ENCODE measurements around the gene ANKRD29.

The ANKRD29 gene

DNA sequence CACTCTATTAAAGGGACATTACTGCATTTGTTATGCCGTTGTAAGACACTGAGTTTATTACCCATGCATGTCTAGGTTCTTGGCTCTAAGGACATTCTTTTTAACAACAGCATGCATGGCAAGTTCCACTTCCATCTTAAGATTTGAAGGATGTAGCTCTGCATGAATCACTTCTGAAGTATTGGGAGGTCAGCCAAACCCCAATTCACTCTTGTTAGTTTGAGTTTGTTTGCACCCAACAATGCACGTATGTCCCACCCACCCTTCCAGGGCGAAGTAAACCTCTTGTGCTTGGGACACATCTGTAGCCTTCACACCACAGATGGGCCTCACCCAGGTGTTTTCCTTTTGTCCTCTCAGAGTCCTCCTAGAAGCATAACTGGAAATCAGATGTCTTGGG, 21.0 kb upstream of the ANKRD29 start:
- DNase-seq = no peak

DNA sequence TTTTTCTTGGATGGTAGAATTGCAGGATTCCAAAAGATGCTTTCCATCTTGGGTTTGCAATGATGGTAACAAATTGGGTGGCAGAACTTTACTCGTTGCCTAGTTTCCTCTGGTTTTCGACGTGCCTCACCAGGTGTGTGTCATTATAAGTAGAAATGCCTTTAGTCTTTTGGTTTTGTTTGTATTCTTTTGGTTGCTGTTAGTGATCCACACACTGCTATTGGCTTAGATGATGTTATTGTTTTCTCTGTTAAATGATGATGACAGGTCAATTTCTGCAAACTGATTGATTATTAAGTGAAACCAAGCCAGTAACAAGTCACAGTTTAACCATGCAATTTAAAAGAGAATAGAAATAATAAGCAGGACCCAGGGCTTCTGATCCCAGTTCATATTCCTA, 20.4 kb upstream of the ANKRD29 start:
- DNase-seq = no peak

DNA sequence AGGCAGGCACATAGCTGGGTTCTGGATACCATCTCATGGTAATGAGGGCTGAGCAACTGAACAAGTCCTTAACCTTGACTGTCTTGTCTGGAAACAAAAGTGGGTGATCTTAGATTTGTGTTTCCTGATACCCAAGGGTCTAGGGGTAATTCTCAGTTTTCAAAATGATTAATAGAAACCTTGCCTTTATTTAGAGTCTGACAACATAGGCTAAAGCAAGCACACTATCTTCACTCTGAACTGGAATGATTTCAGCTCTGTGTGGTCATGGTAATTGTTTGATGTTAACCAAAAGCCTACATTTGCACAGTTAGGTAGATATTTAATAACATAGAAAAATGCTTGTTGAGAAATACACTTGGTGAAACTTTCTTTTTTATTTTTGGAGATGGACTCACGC, 19.8 kb upstream of the ANKRD29 start:
- no peak for DNase-seq

DNA sequence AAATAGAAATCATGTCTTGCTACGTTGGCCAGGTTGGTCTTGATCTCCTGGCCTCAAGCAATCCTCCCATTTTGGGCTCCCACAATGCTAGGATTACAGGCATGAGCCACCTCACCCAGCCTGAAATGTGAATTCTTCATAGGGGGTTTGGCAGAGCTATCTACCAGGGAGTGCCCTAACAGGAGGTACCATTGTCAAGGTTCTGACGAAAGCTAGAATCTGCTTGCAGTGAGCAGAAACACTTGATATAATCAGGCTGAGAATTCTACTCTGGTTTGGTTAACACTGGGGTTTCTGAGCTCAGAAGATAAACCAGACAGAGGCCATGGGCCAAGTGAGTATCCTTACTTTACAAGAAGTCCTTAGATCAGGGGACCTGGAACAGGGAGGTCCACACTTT, 19.3 kb upstream of the ANKRD29 start:
- DNase-seq = no peak

- no peak for DNase-seq
Measured at GRCh38 chr18:23675896-23676295, 13.2 kb upstream of the ANKRD29 start.

DNA sequence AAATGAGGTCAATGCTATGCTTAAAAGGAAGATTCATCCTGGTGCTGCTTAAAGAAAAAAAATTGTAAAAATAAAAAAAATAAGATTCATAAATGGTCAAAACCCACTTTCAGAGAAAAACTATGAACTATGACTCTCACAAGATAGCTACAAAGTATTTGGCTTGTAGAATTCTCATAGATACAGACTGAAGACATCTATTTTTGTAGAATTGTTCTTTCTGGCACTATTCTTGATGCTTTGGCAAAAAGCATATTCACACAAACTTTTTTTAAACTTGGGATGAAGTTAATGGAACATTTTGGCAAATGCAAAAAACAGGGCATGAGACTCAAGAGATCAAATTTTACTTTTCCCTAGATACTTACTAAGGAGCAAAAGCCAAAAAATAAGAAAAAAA, 12.5 kb upstream of the ANKRD29 start:
- no peak for DNase-seq

- DNase-seq = no peak
Measured at GRCh38 chr18:23673725-23674124, 11.0 kb upstream of the ANKRD29 start.

- DNase-seq = no peak
Measured at GRCh38 chr18:23671564-23671963, 8.9 kb upstream of the ANKRD29 start.

DNA sequence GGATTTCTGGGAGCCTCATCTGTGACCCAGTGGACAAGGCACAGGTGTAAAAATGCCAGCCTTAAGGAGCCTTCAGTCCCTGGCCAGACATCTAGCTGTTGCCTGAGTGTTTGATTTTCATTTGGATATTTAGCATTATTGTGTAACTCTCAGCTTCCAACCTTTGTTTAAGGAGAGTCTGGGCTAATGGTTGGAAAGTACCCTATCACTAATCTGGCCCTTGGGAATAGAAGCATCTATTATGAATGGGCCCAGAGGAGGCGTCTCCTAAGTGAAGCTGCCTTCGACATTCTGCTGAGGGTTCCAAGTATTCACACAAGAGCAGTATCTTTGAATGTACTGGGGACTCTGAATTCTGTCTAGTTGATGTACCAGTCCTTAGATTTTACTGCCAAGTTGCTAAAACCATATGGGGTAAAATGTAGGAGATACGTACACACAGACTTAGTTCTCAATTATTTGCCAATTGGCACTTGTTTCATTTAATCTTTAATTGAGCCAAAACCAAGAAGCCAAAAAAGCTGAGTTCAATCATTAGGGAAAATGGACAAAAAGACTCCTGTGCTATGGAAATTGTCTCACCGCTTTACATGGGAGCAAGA, 7.2 kb upstream of the ANKRD29 start:
- DNase-seq = no peak

DNA sequence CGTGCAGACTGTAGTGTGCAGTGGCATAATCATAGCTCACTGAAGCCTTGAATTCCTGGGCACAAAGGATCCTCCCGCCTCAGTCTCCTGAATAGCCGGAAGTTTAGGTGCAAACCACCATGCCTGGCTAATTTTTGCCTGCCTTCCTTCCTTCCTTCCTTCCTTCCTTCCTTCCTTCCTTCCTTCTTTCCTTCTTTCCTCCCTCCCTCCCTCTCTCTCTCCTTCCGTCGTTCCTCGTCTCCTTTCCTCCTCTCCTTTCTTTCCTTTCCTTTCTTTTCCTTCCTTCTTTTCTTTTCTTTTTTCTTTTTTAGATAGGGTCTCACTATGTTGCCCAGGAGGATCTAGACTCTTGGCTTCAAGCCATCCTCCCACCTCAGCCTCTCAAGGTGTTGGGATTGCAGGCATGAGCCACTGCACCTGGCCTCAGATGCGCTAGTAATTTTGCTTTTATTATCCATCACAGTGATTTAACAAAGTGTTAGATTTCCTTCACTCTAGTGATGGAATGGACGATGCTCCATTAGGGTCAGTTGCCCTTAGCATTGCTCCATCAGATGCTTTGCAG, 6.6 kb upstream of the ANKRD29 start:
- no peak for DNase-seq

DNA sequence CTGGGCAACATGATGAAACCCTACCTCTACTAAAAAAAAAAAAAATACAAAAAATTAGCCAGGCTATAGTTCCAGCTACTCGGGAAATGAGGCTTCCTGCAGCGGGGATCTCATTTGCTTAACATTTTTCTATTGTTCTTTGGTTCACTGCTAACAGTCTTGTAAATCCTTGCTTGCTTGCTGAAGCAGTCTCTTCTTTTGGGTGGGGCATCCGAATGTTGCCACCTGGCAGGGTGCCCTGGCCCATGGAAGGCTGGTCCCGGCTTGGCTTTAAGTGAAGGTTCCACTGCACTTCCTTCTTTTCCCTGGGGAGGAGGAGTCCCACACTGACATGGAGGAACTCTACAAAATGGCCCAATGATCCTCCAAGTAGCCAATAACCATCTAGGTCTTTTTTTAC, 6.0 kb upstream of the ANKRD29 start:
- no peak for DNase-seq

DNA sequence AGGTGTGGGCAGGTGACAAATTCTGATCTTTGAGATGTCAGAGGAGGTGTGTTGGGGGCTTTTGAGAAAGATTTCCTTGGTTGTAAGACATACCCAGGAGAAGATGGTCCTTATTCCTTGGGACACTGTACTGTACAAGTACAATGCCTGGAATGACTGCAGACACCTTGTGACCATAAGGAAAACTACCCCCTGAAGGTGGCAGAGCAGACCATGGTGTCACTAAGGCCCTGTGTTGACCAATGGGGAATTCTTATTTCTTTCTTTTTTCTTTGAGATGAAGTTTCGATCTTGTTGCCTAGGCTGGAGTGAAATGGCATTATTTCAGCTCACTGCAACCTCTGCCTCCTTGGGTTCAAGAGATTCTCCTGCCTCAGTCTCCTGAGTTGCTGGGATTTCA, 4.4 kb upstream of the ANKRD29 start:
- DNase-seq = no peak

DNA sequence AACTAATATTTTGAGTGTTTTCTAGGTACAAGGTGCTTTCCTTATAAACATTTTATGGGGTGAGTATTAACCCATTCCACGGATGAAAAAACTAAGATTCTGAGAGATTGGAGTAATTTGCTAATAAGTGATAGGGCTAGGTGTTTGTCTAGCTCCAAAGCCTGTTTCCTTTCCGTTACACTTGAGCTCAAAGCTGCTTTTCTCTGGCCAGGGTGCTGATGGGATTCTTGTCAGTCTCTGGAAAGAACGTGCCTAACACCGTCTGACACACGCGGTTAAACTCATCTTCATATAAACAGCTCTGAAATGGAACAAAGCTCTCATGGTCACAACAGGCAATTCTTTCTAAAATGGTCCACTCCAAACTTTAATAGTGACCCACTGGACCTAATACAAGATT, 2.0 kb upstream of the ANKRD29 start:
- no peak for DNase-seq

DNA sequence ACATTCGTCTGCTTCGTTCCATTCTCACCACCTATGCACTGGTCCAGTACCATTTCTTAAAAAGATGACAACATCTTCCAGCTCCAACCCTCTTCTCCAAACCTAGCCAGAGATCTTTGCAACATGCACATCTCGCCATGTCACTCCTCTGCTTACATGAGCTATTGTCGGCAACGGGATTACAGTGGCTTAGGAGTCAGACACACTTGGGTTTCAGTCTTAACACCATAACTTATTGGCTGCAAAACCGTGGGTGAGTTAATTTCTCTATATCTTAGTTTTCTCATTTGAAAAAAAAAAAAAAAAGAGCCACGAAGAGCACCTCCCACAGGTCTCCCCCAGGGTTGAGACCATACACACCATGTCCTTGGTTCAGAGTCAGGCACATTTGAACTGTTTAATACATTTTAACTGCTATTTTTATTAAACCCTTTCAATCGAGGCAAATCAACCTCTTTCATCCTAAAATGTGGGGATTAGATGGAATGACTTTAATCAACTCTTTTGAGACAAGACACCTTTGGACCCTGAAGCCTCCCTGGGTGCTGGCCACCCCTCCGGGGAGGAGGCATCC, 889 bp downstream of the ANKRD29 start:
- no peak for DNase-seq

- DNase-seq = no peak
Measured at GRCh38 chr18:23658285-23658684, 4.4 kb downstream of the ANKRD29 start.

DNA sequence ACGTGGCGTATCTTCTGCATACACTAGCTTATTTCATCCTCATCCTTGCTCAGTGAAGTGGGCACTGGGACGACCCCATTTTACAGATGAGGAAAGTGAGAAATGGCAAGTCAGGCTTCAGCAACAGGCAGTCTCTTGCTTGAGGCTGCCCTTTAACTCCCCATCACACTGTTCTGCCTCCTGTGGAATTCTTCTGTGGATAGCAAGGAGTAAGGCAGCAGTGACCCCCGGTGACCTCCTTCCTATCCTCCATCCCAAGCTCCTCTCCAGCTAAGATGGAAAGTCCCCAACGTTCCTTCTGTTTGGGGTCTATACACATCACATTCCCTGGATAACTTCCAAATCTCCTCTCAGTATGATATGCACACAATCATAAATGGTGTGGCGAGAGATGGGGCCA, 10.5 kb downstream of the ANKRD29 start:
- DNase-seq = no peak

DNA sequence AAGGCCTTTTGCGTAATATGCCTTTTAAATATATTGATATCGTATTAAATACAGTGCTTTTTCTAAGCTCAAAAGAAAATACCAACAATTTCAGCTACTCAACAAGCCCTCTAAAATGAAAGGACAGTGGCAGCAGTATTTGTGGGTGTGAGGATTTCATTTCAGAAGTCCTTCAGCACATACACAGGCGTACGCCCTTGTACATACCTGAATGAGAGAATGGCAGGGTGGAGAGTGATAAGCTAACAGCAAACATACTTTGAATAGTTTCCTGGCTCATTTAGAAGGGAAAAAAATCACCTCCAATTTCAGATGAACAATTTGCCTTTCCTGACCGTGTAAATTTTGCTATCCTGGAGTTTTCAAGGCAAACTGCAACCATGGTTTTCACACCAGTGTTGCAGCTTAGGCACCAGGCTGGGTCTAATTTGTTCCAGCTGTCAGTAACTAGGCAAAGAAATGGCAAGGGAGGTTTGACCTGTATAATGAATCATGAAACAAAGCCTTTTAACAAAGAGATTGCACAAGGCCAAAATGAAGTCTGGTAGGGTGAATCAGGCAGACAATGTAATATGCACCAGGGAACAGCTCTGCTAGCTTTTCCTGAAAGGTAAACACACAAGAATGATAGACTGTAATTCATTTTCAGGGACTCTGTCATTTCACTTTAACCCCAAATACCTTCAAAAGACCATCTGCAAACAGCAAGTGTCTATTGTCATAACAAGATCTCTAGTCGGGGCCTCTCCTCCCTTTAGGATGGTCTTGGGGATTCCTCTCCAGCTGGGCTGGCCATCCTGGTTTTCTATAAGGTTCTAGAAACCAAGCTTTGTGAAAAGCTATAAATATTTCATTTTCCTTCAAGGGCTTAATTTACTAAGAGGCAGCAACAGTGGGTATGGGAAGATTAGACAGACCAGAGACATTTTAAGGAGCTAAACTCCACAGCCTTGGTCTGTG, 11.5 kb downstream of the ANKRD29 start:
- no peak for DNase-seq

- no peak for DNase-seq
Measured at GRCh38 chr18:23648940-23649607, 13.6 kb downstream of the ANKRD29 start.

DNA sequence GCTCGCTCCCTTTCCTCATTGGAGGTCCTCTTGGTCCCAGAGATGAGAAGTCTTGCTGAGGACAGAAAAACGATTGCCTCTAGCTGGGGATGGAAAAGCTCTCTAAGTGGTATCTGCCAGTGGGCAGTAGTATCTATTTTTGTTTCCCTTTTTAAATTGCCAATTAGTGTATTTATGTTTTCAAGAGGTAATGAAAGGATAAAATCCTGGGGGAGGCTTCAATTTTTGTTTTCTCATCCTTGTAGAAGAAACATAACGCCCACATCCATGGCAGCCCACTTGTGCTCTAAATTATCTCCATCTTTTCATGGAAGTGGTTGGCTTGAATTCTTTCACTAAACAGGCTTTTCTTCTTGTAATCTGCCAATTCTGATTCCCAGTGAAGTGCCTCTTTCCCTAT, 14.3 kb downstream of the ANKRD29 start:
- no peak for DNase-seq

GRCh38 chr18:23646282-23646681, 16.4 kb downstream of the ANKRD29 start:
- no peak for DNase-seq

DNA sequence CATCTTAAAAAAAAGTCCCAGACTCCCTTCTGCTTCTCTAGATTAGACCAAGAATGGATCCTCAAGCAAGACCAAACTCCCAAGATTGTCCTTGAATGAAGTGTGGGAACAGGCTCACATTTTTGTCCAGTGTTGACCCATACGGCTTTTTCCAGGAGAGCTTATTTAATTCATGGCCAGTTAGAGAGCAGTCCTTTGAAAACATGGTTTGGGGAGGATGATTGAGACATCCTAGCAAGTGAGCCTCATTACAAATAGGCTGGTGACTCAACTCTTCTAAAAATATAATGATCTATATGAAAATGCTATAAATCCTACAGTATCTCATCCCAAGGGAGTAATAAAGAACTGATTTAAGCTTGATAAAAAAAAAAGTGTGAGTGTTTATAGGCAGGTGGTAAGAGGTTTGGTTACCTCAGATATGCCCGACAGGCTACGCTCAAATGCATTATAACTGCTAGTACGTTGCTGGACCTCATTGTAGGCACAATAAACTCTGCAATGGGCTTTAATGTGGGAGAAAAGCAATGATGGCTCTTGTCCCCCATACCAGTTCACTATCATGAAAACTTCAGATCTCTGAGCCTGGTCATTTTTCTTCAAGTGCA, 17.0 kb downstream of the ANKRD29 start:
- DNase-seq = no peak

DNA sequence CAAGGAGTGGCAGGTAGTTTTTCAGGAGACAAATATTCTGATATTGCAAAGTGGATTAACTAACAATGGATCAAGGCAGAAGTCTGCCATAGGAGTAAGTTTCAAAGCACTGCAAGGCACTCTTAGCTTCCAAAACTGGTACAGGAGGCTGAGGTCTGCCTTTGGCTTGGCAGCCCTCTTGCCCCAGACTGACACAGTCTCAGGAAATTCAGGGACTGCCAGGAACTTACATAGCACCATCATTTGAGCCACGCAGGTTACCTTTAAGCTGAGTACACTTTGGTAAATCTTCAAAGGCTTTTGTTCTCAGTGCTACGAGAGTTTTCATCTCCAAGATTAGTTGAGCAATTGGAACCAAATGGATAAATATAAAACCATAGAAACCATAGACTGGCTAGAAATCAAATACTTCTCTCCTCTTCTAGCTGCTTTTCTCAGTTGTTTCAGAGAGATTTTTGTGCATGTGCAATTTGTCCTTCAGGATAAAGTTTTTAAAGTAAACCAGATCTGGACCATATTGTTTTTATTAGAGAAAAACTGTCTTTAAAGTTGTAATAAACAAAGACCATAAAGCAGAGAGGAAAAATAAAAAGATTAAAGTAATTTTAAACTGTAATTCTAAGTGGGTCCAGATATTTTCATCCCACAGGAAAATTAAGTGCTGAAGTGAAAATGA, 18.8 kb downstream of the ANKRD29 start:
- DNase-seq = no peak
